SK-N-MC (cell line): ENCODE data around the gene TEAD1.

Experiments used
- EZH2 ChIP-seq: fragments of 200-600 bp; sonication (generic); IDR thresholded peaks from one replicate; pipeline ENCODE4 v1.6.1; 2017; ENCODE audit warnings: antibody characterized with exemption
- FOXP2 ChIP-seq: optimal IDR thresholded peaks from 2 replicates; pipeline ENCODE3; 2011; ENCODE audit warnings: mild to moderate bottlenecking, moderate library complexity; ENCODE audit not compliant: insufficient read depth; ENCODE audit errors: extremely low read length, control extremely low read depth
- POLR2AphosphoS5 ChIP-seq: IDR thresholded peaks from 2 replicates; pipeline ENCODE4 v1.6.1; 2012; ENCODE audit warnings: mild to moderate bottlenecking, low read depth, low read length, borderline replicate concordance

DNA sequence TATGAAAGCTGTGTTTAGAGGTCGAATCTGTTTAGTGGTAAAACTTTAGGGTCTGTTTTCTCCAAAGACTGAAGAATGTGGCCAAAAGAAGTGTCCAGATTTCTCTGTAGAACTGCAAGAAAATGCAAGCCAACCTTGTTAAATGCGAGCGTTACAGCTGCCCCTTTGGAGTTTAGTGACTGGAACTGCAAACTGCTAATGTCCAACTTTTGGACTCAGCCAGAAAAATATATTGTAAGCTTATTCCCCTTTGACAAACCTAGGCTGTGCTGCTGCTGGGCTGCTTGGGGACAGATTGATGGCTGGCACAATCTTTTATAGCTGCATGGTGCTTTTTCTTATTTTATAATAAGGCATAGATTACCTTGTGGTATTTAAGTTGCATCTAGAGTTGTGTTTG lies 3.9 kb downstream of the TEAD1 start:
- TF ChIP-seq POLR2AphosphoS5 (no peak), EZH2 (no peak), FOXP2 (no peak)
